Fibroblast of lung (primary cell): ENCODE measurements around the gene NCR2. TPM values are rescaled to one million over a fixed set of nuclear protein-coding genes. Genes with fewer than 3 reads are reported as not detected.

Experiments used
- DNase-seq, 2 donors: peaks; one replicate each; pipeline versions ENCODE4 v3.0.0 to v3.0.0-alpha.2; 2010; ENCODE audit warnings: low read depth in 2 of 2
- H2AFZ ChIP-seq: 2 replicates; pipeline ENCODE4 v1.5.1; 2012; ENCODE audit warnings: low read length, control low read depth, inconsistent platforms
- H3K27ac ChIP-seq: 2 replicates; pipeline ENCODE4 v1.5.1; 2011; ENCODE audit warnings: low read length, control low read depth; ENCODE audit not compliant: insufficient read depth
- H3K27me3 ChIP-seq: 2 replicates; pipeline ENCODE4 v1.5.1; 2011; ENCODE audit warnings: mild to moderate bottlenecking, low read length; ENCODE audit not compliant: control insufficient read depth, insufficient read depth
- H3K36me3 ChIP-seq: 2 replicates; pipeline ENCODE4 v1.5.1; 2011; ENCODE audit warnings: low read length; ENCODE audit not compliant: control insufficient read depth, insufficient read depth
- H3K4me1 ChIP-seq: 2 replicates; pipeline ENCODE4 v1.5.1; 2011; ENCODE audit warnings: low read length; ENCODE audit not compliant: control insufficient read depth, insufficient read depth; ENCODE audit errors: extremely low read depth
- H3K4me2 ChIP-seq: 2 replicates; pipeline ENCODE4 v1.5.1; 2011; ENCODE audit warnings: low read length, control low read depth; ENCODE audit not compliant: insufficient read depth; ENCODE audit errors: extremely low read depth
- H3K4me3 ChIP-seq, 4 experiments: fragments of 200-600 bp in 1 of 4; sonication (generic) in 1 of 4; replicated peaks in 1 of 4; 2 replicates each; pipeline ENCODE4 v1.5.1; 2011 to 2016; ENCODE audit warnings: low read length in 4 of 4, low read depth in 3 of 4, mild to moderate bottlenecking in 3 of 4, control low read depth in 2 of 4, inconsistent platforms in 1 of 4, mixed read lengths in 1 of 4; ENCODE audit not compliant: insufficient read depth in 1 of 4; ENCODE audit errors: control extremely low read depth in 1 of 4
- H3K79me2 ChIP-seq: 2 replicates; pipeline ENCODE4 v1.5.1; 2012; ENCODE audit warnings: mild to moderate bottlenecking, low read length, inconsistent platforms; ENCODE audit not compliant: control insufficient read depth, insufficient read depth
- H3K9ac ChIP-seq: 2 replicates; pipeline ENCODE4 v1.5.1; 2011; ENCODE audit warnings: mild to moderate bottlenecking, low read length, control low read depth; ENCODE audit not compliant: insufficient read depth
- H3K9me3 ChIP-seq: 2 replicates; pipeline ENCODE4 v1.5.1; 2012; ENCODE audit warnings: low read depth, low read length; ENCODE audit not compliant: control insufficient read depth, insufficient read depth
- H4K20me1 ChIP-seq: 2 replicates; pipeline ENCODE4 v1.5.1; 2011; ENCODE audit warnings: low read length; ENCODE audit not compliant: control insufficient read depth, insufficient read depth; ENCODE audit errors: extremely low read depth
- EZH2 ChIP-seq: IDR thresholded peaks from 2 replicates; pipeline ENCODE4 v1.5.1; 2012; ENCODE audit warnings: low read length, control low read depth, mild to moderate bottlenecking; ENCODE audit errors: missing control alignments
- polyA plus RNA-seq, 2 donors: library from polyadenylated mRNA; depleted of rRNA in 1 of 2; stranded (reverse) in 1 of 2; unstranded in 1 of 2; fragments of >200 nt; gene quantifications; 2 replicates each; pipeline ENCODE4 v1.2.1, GENCODE V29; 2011 to 2012; ENCODE audit warnings: missing spikeins in 1 of 2
- total RNA-seq: library from RNA; depleted of rRNA; stranded (reverse); fragments of >200 nt; gene quantifications from 2 replicates; pipeline ENCODE4 v1.2.1, GENCODE V29; 2014
- TF ChIP-seq, protein P1 (sequence below), 2 donors: IDR thresholded peaks in 1 of 2; conservative IDR thresholded peaks in 1 of 2; 1 replicate in 1 of 2; 2 replicates in 1 of 2; pipeline ENCODE4 v1.5.1; 2011 to 2012; ENCODE audit warnings: low read length in 2 of 2, control low read depth in 1 of 2, inconsistent platforms in 1 of 2, low read depth in 1 of 2, mild to moderate bottlenecking in 1 of 2

The NCR2 gene
- total and polyA plus RNA-seq, 2 donors (not counting 1 experiment from before 2014, with no cell fraction given), result not detected

DNA sequence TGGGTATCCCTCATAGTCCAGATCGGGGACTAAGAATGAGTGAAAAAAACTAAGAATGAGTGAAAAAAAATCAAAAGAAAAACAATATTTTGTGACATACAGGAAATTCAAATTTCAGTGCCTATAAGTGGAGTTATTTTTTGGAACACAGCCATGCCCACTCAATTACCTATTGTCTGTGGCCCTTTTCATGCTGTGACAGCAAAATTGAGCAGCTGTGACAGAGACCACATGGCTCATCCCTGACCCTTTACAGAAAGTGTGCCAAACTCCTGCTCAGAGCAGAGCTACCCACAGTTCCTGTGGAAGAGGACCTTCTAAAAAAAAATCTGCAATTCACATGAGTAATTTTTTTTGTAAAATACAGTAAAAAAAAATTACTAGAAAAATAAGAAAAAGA, 1.4 kb downstream of the NCR2 start:
- Histone ChIP-seq H3K27me3 (no peaks in the 10 kb centered on the region), H3K36me3 (no peaks in the 10 kb centered on the region), H3K4me2 (no peak overlapping the region), H3K27ac (no peak overlapping the region), H2AFZ (no peak overlapping the region), H3K4me3 (no peak overlapping the region), H3K9ac (no peak overlapping the region), H3K9me3 (no peaks in the 10 kb centered on the region), H3K4me1 (no peaks in the 10 kb centered on the region), H4K20me1 (no peaks in the 10 kb centered on the region), H3K79me2 (no peaks in the 10 kb centered on the region)
- TF ChIP-seq, protein P1, sequence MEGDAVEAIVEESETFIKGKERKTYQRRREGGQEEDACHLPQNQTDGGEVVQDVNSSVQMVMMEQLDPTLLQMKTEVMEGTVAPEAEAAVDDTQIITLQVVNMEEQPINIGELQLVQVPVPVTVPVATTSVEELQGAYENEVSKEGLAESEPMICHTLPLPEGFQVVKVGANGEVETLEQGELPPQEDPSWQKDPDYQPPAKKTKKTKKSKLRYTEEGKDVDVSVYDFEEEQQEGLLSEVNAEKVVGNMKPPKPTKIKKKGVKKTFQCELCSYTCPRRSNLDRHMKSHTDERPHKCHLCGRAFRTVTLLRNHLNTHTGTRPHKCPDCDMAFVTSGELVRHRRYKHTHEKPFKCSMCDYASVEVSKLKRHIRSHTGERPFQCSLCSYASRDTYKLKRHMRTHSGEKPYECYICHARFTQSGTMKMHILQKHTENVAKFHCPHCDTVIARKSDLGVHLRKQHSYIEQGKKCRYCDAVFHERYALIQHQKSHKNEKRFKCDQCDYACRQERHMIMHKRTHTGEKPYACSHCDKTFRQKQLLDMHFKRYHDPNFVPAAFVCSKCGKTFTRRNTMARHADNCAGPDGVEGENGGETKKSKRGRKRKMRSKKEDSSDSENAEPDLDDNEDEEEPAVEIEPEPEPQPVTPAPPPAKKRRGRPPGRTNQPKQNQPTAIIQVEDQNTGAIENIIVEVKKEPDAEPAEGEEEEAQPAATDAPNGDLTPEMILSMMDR (conservative IDR thresholded peaks at IDR 0.05 in 1 of 2, IDR thresholded peaks at IDR 0.05 in 1 of 2; ENCODE audit: low read depth in 1 of 2, low read length in 2 of 2), result no peak
- no peak for TF ChIP-seq EZH2
- no peak for DNase-seq

DNA sequence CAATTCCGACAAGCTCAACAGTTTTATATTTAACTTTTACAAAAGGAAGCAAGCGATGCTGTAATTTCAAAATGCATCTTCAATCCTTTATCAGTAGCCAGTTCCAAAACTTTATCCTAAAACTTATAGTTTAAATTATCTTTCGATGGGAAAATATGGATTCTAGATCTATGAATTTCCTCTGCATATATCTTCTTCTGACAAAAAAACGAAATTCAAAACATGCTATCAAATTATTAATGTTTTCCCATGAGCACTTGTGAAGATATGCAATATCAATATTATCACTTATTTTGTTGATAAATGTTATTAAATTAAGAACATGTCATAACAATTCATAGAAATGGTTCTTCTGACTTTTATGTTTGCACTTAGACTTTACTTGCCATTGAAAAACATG, 2.3 kb downstream of the NCR2 start:
- DNase-seq, result no peak
- no peaks in the 10 kb centered on the region for H3K36me3 ChIP-seq
- H3K4me1 ChIP-seq, result no peaks in the 10 kb centered on the region
- no peaks in the 10 kb centered on the region for H3K79me2 ChIP-seq
- H4K20me1 ChIP-seq, result no peaks in the 10 kb centered on the region
- H3K4me2 ChIP-seq, result no peak overlapping the region
- no peak overlapping the region for H3K27ac ChIP-seq
- no peaks in the 10 kb centered on the region for H3K27me3 ChIP-seq
- H3K9me3 ChIP-seq, result no peaks in the 10 kb centered on the region
- TF ChIP-seq, protein P1 (conservative IDR thresholded peaks at IDR 0.05 in 1 of 2, IDR thresholded peaks at IDR 0.05 in 1 of 2; ENCODE audit: low read depth in 1 of 2, low read length in 2 of 2), result no peak
- no peak for TF ChIP-seq EZH2
- no peak overlapping the region for H3K4me3 ChIP-seq
- H2AFZ ChIP-seq, result no peak overlapping the region
- H3K9ac ChIP-seq, result no peak overlapping the region

DNA sequence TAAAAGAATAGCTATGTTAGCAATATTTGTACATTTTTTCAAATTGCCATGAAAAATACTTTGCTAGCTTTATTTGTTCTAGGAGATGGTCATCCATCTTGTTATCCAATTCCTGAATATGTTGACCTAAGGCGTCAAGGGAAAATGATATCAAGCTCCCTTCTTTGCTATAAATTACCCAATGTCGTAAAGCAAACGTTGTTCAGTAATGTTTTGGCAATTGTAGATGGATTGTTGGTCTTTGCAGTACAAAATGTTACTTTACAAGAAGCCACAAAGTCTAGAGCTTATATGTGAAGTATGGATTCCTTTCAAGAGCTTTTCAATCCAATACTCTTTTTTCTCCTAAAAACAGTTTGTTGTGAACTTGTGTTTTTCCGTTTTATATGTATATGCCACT, 3.3 kb downstream of the NCR2 start:
- H3K9ac ChIP-seq, result no peak overlapping the region
- H2AFZ ChIP-seq, result no peak overlapping the region
- no peaks in the 10 kb centered on the region for H3K27me3 ChIP-seq
- DNase-seq, result no peak
- no peaks in the 10 kb centered on the region for H3K79me2 ChIP-seq
- H3K9me3 ChIP-seq, result no peaks in the 10 kb centered on the region
- no peaks in the 10 kb centered on the region for H3K36me3 ChIP-seq
- no peaks in the 10 kb centered on the region for H4K20me1 ChIP-seq
- H3K4me1 ChIP-seq, result no peaks in the 10 kb centered on the region
- no peak overlapping the region for H3K4me3 ChIP-seq
- no peak overlapping the region for H3K27ac ChIP-seq
- H3K4me2 ChIP-seq, result no peak overlapping the region
- no peak for TF ChIP-seq EZH2
- TF ChIP-seq, protein P1 (conservative IDR thresholded peaks at IDR 0.05 in 1 of 2, IDR thresholded peaks at IDR 0.05 in 1 of 2; ENCODE audit: low read depth in 1 of 2, low read length in 2 of 2), result no peak
